Embryonic facial prominence (tissue), 1 donor: ENCODE measurements around the gene SPINT1.

Source experiments
- DNase-seq: peaks from one replicate; pipeline ENCODE4 v3.0.0-alpha.2; 2016; ENCODE audit errors: extremely low spot score

Gene SPINT1

DNA sequence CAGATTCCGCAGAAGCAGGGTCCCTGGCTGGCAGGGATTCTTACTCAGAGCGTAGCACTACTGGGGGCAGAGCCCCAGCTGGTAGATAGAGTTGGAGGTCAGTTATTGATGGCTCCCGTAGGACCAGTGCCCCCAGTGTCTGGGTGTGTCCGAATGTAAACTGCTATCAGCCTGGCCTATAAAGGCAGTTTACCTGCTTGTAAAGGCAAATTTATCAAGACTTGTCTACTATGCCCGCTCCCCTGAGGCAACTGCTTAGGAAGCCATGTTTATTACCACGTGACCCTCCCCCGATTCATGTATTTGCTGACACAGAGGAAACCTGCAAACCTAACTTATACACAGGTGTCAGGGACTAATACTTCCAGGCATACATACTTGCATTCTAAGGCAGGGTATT, 14.7 kb upstream of the SPINT1 start:
- DNase-seq = no peak

GRCh38 chr15:40830884-40831283, 13.0 kb upstream of the SPINT1 start:
- no peak for DNase-seq

DNA sequence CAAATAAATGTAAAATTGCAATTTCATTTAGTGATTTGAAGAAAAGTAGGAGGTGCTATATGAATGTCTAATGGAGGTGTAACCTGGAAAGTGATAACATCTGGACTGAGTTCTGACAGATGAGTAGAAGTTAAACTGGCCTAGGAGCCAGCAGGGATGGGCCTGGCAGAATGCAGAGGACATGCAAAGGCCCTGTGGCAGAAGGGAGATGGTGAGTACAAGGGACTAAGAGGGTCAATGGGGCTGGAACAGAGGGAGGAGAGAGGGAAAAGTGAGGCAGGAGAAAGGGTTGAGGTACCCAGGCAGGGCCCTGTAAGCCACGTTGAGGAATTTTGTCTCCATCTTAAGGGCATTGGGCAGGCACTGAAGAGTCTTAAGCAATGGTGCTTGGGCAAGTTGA, 12.0 kb upstream of the SPINT1 start:
- no peak for DNase-seq

DNA sequence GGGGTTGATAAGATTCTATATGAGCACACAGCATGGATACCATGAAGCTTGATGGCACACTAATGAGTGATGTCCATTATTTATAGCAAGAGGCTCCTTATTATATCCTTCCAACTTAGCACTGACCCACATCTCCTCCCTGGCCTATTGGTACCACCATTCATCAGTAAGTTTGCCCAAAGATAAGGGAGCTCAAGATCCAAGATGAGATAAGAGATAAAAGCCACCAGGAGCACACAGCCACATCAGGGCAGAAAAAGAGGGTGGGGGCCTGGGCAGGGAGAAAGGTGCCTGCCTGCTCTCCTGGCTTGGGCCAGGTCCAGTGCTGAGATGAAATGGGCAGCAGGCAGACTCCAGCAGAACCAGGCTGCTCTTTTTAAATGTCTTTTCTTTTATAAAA, 10.9 kb upstream of the SPINT1 start:
- DNase-seq = no peak

- DNase-seq = no peak
Observed at GRCh38 chr15:40836020-40836419, 7.8 kb upstream of the SPINT1 start.

DNA sequence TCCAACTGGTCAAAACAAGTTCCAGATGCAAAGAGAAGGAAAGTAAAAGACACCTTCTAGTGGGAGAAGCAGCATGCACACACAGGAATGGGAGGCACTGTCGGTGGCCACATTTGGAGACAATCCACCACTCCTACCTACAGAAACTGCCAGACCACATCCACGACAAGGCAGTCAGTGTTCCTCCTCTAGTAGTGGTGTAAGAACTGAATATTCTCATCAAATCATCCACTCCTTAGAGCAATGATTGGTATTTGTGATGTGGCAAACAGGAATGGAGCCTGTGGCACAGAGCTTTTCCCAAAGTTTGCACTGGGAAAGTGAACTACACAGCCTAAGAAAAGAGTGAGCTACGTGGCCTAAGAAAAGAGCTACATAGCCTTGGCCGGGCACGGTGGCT, 5.1 kb upstream of the SPINT1 start:
- no peak for DNase-seq

GRCh38 chr15:40841741-40842140, 2.1 kb upstream of the SPINT1 start:
- DNase-seq = no peak

DNA sequence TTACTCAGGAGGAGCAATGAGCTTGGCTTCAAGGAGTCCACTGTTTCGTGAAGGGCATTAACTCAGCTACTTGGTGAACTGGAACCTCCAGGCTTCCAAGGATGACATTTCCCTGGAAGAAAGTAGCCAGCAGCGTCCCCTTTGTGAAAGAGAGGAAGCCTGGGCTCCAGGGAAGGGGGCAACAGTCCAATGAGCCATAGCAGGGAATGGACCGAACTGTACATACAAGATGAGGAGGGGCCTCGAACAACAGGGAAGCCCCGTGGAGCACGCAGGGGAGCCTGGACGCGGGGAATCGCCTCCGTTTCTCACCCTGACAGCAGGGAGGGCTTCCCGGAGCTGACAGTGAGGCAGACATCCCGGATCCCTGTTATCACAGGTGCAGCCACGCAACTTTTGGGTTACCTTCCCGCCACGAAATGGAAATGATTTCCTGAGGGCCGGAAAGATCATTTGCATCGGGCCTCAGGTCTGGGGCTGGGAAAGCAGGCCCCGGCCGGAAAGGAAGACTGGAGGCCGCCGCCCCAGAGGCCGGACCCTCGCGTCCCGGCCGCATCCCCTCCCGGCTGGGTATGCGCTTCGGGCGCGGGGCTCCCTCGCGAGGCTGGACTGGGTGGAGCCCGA, 475 bp upstream of the SPINT1 start:
- DNase-seq = no peak

DNA sequence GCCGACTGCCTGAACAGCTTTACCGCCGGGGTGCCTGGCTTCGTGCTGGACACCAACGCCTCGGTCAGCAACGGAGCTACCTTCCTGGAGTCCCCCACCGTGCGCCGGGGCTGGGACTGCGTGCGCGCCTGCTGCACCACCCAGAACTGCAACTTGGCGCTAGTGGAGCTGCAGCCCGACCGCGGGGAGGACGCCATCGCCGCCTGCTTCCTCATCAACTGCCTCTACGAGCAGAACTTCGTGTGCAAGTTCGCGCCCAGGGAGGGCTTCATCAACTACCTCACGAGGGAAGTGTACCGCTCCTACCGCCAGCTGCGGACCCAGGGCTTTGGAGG, 815 bp downstream of the SPINT1 start:
- DNase-seq = no peak

GRCh38 chr15:40845036-40845435, 1.2 kb downstream of the SPINT1 start:
- DNase-seq = no peak

- DNase-seq = no peak
Observed at GRCh38 chr15:40845511-40846284, 1.9 kb downstream of the SPINT1 start.

DNA sequence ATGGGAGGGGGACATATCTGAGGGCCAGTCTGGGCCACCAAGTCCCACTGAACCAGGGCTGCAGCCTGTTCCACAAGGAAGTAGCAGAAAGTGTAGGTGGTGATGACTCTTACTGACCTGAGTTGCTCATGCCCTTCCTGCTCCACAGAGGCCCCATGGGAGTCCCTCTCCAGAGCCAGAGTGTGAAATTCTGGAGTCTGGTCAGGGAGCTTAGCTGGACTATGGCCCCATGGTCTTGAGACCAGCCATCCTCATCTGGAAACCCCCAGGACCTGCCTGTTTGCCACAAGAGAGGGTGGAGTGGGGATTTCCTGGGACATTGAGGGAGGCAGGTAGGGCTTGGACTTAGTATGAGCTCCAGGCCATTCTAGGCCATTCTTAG, 3.0 kb downstream of the SPINT1 start:
- DNase-seq = no peak

DNA sequence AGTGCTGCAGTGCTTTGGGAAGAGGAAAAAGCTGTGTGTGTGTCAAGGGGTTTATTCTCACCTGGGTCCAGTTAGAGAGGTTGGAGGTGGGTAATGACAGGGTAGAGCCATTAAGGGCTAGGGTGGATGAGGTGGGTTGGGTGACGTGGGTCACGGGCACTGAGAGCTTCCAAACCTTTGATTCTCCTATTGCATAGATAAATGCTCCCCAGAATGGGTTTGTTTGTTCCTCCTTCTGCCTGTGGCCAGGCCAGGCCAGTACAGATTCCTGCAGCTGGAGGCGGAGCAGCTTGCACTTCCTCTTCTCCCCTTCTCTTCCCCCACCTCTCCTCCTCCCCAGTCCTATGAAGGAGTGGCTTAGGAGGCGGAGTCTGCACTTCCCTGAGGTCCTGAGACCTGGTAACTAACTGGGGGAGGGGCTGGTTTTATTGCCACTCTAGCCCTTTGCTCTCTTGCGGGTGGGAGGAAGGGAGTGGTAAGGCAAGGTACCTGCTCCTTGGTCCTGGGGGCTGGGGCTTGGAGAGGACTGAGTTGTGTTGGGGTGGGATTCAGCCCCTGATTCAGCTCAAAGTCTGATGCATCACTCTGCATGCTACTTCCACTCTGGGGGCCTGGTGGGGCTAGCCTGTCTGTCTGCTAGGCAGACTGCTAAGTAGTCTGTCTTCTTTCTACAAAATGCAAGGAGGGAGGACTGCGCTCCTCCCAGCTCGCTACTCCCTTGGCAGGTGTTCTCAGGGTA, 3.5 kb downstream of the SPINT1 start:
- no peak for DNase-seq

DNA sequence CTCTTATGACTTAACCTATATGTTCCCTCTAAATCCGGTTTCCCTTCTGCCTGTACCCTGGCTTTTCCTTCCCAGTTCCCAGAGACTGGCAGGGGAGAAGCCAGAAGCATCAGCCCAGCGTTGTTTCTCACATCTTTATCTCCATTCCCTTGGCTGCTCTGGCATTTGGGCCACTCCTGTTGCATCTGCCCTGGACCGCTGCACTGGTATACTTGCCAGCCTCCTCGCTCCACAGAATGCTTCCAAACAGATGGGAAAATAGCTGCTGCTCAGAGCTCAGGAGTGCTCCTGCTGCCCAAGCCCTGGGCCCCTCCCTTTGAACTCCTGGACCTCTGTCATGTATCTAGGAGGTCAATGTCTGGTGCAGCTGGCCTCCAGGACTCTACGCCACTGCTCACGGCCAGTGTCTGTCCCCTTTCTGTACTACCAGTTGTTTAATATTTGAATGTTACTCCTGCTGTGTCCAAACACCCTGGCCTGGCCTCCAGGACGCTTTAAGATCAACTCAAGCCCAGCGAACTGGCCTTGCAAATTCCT, 6.8 kb downstream of the SPINT1 start:
- no peak for DNase-seq

DNA sequence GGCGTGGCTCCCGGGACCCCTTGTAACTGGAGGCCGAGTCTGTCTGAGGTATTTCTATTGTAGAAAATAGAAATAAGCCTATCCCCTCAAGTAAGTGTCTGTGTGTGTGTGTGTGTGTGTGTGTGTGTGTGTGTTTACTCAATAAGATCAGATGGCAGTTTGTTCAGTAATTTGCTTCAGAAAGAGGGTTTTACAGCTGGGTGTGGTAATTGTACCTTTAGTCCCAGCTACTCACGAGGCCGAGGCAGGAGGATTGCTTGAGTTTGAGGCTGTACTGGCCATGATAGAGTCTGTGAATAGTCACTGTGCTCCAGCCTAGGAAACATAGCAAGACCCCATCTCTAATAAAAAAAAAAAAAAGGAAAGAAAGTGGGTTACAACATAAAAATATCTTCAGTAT, 8.7 kb downstream of the SPINT1 start:
- DNase-seq = no peak

DNA sequence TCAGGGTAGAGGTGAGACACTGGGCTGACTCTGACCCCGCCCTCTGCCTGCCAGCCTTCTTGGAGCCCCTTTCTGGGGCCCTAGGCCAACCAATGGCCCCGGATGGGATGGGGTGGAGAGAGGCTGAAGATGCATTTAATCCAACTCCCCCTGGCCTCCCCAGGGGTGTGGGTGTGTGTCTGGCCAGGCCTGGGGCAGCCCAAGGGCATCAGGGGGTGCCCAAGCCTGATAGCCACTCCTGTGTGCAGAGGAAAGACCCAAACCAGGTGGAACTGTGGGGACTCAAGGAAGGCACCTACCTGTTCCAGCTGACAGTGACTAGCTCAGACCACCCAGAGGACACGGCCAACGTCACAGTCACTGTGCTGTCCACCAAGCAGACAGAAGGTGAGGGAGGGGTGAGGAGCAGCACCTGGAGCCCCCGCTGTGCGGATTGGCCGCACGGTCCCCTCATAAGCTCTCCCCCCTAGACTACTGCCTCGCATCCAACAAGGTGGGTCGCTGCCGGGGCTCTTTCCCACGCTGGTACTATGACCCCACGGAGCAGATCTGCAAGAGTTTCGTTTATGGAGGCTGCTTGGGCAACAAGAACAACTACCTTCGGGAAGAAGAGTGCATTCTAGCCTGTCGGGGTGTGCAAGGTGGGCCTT, 9.5 kb downstream of the SPINT1 start:
- DNase-seq = no peak

DNA sequence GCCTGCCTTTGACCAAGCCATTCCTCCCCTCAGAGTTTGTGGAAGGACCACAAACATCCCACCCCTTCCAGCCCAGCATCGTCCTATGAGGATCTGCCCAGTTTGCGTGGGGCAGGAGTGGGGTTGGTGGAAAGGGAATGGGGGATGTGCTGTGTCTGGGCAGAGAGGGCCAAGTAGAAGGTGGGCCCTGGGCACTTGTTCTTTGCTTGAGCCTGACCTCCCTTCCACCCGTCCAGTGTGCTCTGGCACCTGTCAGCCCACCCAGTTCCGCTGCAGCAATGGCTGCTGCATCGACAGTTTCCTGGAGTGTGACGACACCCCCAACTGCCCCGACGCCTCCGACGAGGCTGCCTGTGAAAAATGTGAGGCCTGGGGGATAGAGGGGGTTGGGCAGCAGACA, 10.3 kb downstream of the SPINT1 start:
- DNase-seq = no peak

GRCh38 chr15:40855706-40856234, 11.9 kb downstream of the SPINT1 start:
- DNase-seq = no peak

GRCh38 chr15:40856746-40857145, 12.9 kb downstream of the SPINT1 start:
- no peak for DNase-seq

GRCh38 chr15:40857601-40858341, 13.9 kb downstream of the SPINT1 start:
- DNase-seq = peak; percentile 58

DNA sequence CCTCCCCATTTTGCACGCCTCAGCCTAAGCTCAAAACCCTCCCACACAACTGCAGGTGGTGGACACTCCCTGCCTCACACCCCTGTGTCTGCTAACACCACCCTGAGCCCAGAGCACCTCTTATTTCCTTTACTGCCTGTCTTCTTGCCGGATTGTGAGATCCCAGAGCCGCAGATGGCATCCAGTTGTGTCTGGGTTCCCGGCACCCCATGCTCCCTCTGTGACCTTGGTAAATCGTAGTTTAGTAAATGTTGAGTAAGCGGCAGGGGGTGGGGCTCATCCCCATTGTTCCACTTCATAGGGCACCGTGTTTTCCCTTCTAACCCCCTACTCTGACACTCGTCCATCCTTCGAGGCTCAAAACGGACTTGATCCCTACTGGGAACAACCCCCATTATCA, 14.9 kb downstream of the SPINT1 start:
- DNase-seq = no peak
